Stimulated activated naive CD8-positive, alpha-beta T cell treated with anti-CD3 and anti-CD28 coated beads, Interleukin-15, Interleukin-2, amounts not matched to agents 100 ng/mL and 50 ng/mL, for 24 hours (primary cell): ENCODE measurements around the gene ZYX.

Experiments used
- H3K27ac Mint-ChIP-seq: one replicate; pipeline ENCODE4 v1.8.0; 2021; ENCODE audit warnings: mild to moderate bottlenecking, mixed read lengths
- H3K27me3 Mint-ChIP-seq: one replicate; pipeline ENCODE4 v1.8.0; 2021; ENCODE audit warnings: mixed read lengths
- H3K36me3 Mint-ChIP-seq: one replicate; pipeline ENCODE4 v1.8.0; 2021; ENCODE audit warnings: low read depth, mixed read lengths
- H3K4me1 Mint-ChIP-seq: one replicate; pipeline ENCODE4 v1.8.0; 2021; ENCODE audit warnings: low read depth, mixed read lengths
- H3K4me3 Mint-ChIP-seq: one replicate; pipeline ENCODE4 v1.8.0; 2021; ENCODE audit warnings: mild to moderate bottlenecking, mixed read lengths
- H3K9me3 Mint-ChIP-seq: one replicate; pipeline ENCODE4 v1.8.0; 2021; ENCODE audit warnings: mixed read lengths

Gene ZYX

GRCh38 chr7:143380646-143381426 is at the start of gene ZYX:
TSS of gene ZYX (plus strand) at chr7:143381345. CDS start at chr7:143381572, 227 bp downstream.
- Mint-ChIP-seq H3K9me3 (no peaks in the 10 kb centered on the region), H3K27ac (peak within 1 kb of the TSS; percentile 90), H3K4me1 (peaks cover 36% of the 10 kb centered on the region), H3K36me3 (no peaks in the 10 kb centered on the region), H3K4me3 (peak within 1 kb of the TSS; percentile 84), H3K27me3 (no peaks in the 10 kb centered on the region)

GRCh38 chr7:143334244-143334643 is 46.9 kb upstream of the ZYX start:
- H3K4me3 Mint-ChIP-seq, result no peak overlapping the region
- no peaks in the 10 kb centered on the region for H3K4me1 Mint-ChIP-seq
- no peak overlapping the region for H3K27ac Mint-ChIP-seq
- peaks cover 18% of the 10 kb centered on the region for H3K27me3 Mint-ChIP-seq
- H3K9me3 Mint-ChIP-seq, result no peaks in the 10 kb centered on the region
- H3K36me3 Mint-ChIP-seq, result no peaks in the 10 kb centered on the region

- no peak overlapping the region for H3K27ac Mint-ChIP-seq
- no peaks in the 10 kb centered on the region for H3K9me3 Mint-ChIP-seq
- H3K27me3 Mint-ChIP-seq, result peaks cover 18% of the 10 kb centered on the region
- no peak overlapping the region for H3K4me3 Mint-ChIP-seq
- no peaks in the 10 kb centered on the region for H3K36me3 Mint-ChIP-seq
- no peaks in the 10 kb centered on the region for H3K4me1 Mint-ChIP-seq
Observed at GRCh38 chr7:143337216-143337615, 43.9 kb upstream of the ZYX start.

- H3K27ac Mint-ChIP-seq, result no peak overlapping the region
- H3K4me3 Mint-ChIP-seq, result no peak overlapping the region
- peaks cover 12% of the 10 kb centered on the region for H3K4me1 Mint-ChIP-seq
- peaks cover 23% of the 10 kb centered on the region for H3K27me3 Mint-ChIP-seq
- H3K36me3 Mint-ChIP-seq, result no peaks in the 10 kb centered on the region
- no peaks in the 10 kb centered on the region for H3K9me3 Mint-ChIP-seq
Observed at GRCh38 chr7:143341842-143342241, 39.3 kb upstream of the ZYX start.

- Mint-ChIP-seq H3K27ac (no peak overlapping the region), H3K9me3 (no peaks in the 10 kb centered on the region), H3K36me3 (no peaks in the 10 kb centered on the region), H3K4me1 (peaks cover 12% of the 10 kb centered on the region), H3K27me3 (peaks cover 16% of the 10 kb centered on the region), H3K4me3 (no peak overlapping the region)
Observed at GRCh38 chr7:143343596-143343995, 37.5 kb upstream of the ZYX start.

- Mint-ChIP-seq H3K9me3 (no peaks in the 10 kb centered on the region), H3K27ac (peak overlapping the region; percentile 63), H3K4me1 (peaks cover 12% of the 10 kb centered on the region), H3K36me3 (no peaks in the 10 kb centered on the region), H3K4me3 (peak overlapping the region; percentile 71), H3K27me3 (peaks cover 12% of the 10 kb centered on the region)
Observed at GRCh38 chr7:143345428-143345900, 35.7 kb upstream of the ZYX start.

- no peak overlapping the region for H3K27ac Mint-ChIP-seq
- H3K27me3 Mint-ChIP-seq, result peaks cover 12% of the 10 kb centered on the region
- no peak overlapping the region for H3K4me3 Mint-ChIP-seq
- H3K36me3 Mint-ChIP-seq, result no peaks in the 10 kb centered on the region
- peaks cover 12% of the 10 kb centered on the region for H3K4me1 Mint-ChIP-seq
- no peaks in the 10 kb centered on the region for H3K9me3 Mint-ChIP-seq
Observed at GRCh38 chr7:143346018-143346417, 35.1 kb upstream of the ZYX start.

- Mint-ChIP-seq H3K4me3 (no peak overlapping the region), H3K4me1 (peaks cover 12% of the 10 kb centered on the region), H3K36me3 (no peaks in the 10 kb centered on the region), H3K27me3 (peaks cover 12% of the 10 kb centered on the region), H3K9me3 (no peaks in the 10 kb centered on the region), H3K27ac (no peak overlapping the region)
Observed at GRCh38 chr7:143347950-143348349, 33.2 kb upstream of the ZYX start.

GRCh38 chr7:143351060-143351459 is 30.1 kb upstream of the ZYX start:
- Mint-ChIP-seq H3K27me3 (peaks cover 11% of the 10 kb centered on the region), H3K4me3 (no peak overlapping the region), H3K4me1 (peaks cover under 1% of the 10 kb centered on the region), H3K27ac (no peak overlapping the region), H3K36me3 (no peaks in the 10 kb centered on the region), H3K9me3 (no peaks in the 10 kb centered on the region)

GRCh38 chr7:143351574-143351973 is 29.6 kb upstream of the ZYX start:
- Mint-ChIP-seq H3K27me3 (peaks cover 5% of the 10 kb centered on the region), H3K36me3 (no peaks in the 10 kb centered on the region), H3K4me1 (no peaks in the 10 kb centered on the region), H3K27ac (no peak overlapping the region), H3K4me3 (no peak overlapping the region), H3K9me3 (no peaks in the 10 kb centered on the region)

GRCh38 chr7:143352531-143353002 is 28.6 kb upstream of the ZYX start:
- Mint-ChIP-seq H3K4me1 (no peaks in the 10 kb centered on the region), H3K36me3 (no peaks in the 10 kb centered on the region), H3K4me3 (no peak overlapping the region), H3K27me3 (no peaks in the 10 kb centered on the region), H3K27ac (no peak overlapping the region), H3K9me3 (no peaks in the 10 kb centered on the region)

- no peak overlapping the region for H3K4me3 Mint-ChIP-seq
- no peaks in the 10 kb centered on the region for H3K4me1 Mint-ChIP-seq
- no peak overlapping the region for H3K27ac Mint-ChIP-seq
- H3K9me3 Mint-ChIP-seq, result no peaks in the 10 kb centered on the region
- no peaks in the 10 kb centered on the region for H3K27me3 Mint-ChIP-seq
- no peaks in the 10 kb centered on the region for H3K36me3 Mint-ChIP-seq
Observed at GRCh38 chr7:143354376-143354775, 26.8 kb upstream of the ZYX start.

GRCh38 chr7:143354965-143355364 is 26.2 kb upstream of the ZYX start:
- H3K4me3 Mint-ChIP-seq, result no peak overlapping the region
- H3K9me3 Mint-ChIP-seq, result no peaks in the 10 kb centered on the region
- no peak overlapping the region for H3K27ac Mint-ChIP-seq
- H3K4me1 Mint-ChIP-seq, result no peaks in the 10 kb centered on the region
- H3K27me3 Mint-ChIP-seq, result no peaks in the 10 kb centered on the region
- no peaks in the 10 kb centered on the region for H3K36me3 Mint-ChIP-seq

- H3K27me3 Mint-ChIP-seq, result peaks cover 5% of the 10 kb centered on the region
- H3K4me3 Mint-ChIP-seq, result no peak overlapping the region
Observed at GRCh38 chr7:143355450-143356385, 25.4 kb upstream of the ZYX start.

More at GRCh38 chr7:143355450-143356385, 25.4 kb upstream of the ZYX start:
- Mint-ChIP-seq H3K9me3 (no peaks in the 10 kb centered on the region), H3K4me1 (no peaks in the 10 kb centered on the region), H3K27ac (no peak overlapping the region), H3K36me3 (no peaks in the 10 kb centered on the region)
